GM18873 (cell line): ENCODE measurements around the gene HIPK2.

ENCODE experiments used
- ATAC-seq: cut with Tn5 transposase; IDR thresholded peaks from one replicate; pipeline ENCODE4 v1.9.1; 2021; ENCODE audit warnings: mild to moderate bottlenecking, moderate library complexity, moderate number of reproducible peaks; ENCODE audit not compliant: unreplicated experiment, low FRiP score

The HIPK2 gene

GRCh38 chr7:139526578-139527544 lies 250.9 kb downstream of the HIPK2 start:
- no peak for ATAC-seq

- ATAC-seq: no peak
Measured at GRCh38 chr7:139525750-139526149, 252.0 kb downstream of the HIPK2 start.

GRCh38 chr7:139525239-139525638 lies 252.6 kb downstream of the HIPK2 start:
- ATAC-seq: no peak

- ATAC-seq: no peak
Measured at GRCh38 chr7:139523968-139524815, 253.6 kb downstream of the HIPK2 start.

GRCh38 chr7:139523199-139523941 lies 254.4 kb downstream of the HIPK2 start, which contains the start of gene CLEC2L:
Gene CLEC2L, plus strand, starts transcription at chr7:139523685. Its CDS starts 243 bp downstream, at chr7:139523928.
- ATAC-seq: no peak

- ATAC-seq: no peak
Measured at GRCh38 chr7:139522830-139523198, 255.0 kb downstream of the HIPK2 start.

GRCh38 chr7:139521439-139521838 lies 256.4 kb downstream of the HIPK2 start:
- ATAC-seq: no peak

GRCh38 chr7:139515266-139515665 lies 262.5 kb downstream of the HIPK2 start:
- ATAC-seq: no peak
